HepG2 (cell line): ENCODE data around the gene SBK2. TPM values are rescaled to one million over a fixed set of nuclear protein-coding genes. Genes with fewer than 3 reads are reported as not detected.
A peak's percentile ranks its signal among the peaks of the same experiment; 100 is the strongest.

Experiments used
- ARID2 ChIP-seq: sonication (generic); formaldehyde crosslinking; IDR thresholded peaks from 2 replicates; pipeline ENCODE4 v1.8.1; 2022; ENCODE audit warnings: mild to moderate bottlenecking, missing genetic modification reagents, borderline replicate concordance
- HCFC1 ChIP-seq: fragments of 150-350 bp; IDR thresholded peaks from 2 replicates; pipeline ENCODE4 v1.6.1; 2014; ENCODE audit warnings: low read depth, low read length
- JARID2 ChIP-seq: sonication (generic); formaldehyde crosslinking; IDR thresholded peaks from 2 replicates; pipeline ENCODE4 v1.8.1; 2023; ENCODE audit warnings: missing genetic modification reagents, inconsistent platforms; ENCODE audit not compliant: insufficient replicate concordance
- KDM2A ChIP-seq: sonication (generic); formaldehyde crosslinking; IDR thresholded peaks from 2 replicates; pipeline ENCODE4 v1.4.0; 2020; ENCODE audit warnings: low read depth, missing genetic modification reagents, borderline replicate concordance
- KDM5A ChIP-seq: fragments of 200-600 bp; sonication (generic); IDR thresholded peaks from 2 replicates; pipeline ENCODE4 v1.7.0; 2018; ENCODE audit warnings: antibody characterized with exemption, mild to moderate bottlenecking, low read length, borderline replicate concordance
- MTA1 ChIP-seq: sonication (generic); formaldehyde crosslinking; IDR thresholded peaks from 2 replicates; pipeline ENCODE4 v1.4.0; 2020; ENCODE audit warnings: missing genetic modification reagents, mild to moderate bottlenecking, borderline replicate concordance
- MTA3 ChIP-seq: sonication (generic); formaldehyde crosslinking; IDR thresholded peaks from 2 replicates; pipeline ENCODE4 v1.4.0; 2020; ENCODE audit warnings: missing genetic modification reagents
- PLRG1 ChIP-seq: fragments of 450-650 bp; conservative IDR thresholded peaks from 2 replicates; pipeline ENCODE4 v1.6.1; 2016
- TAF15 ChIP-seq: fragments of 200-400 bp; formaldehyde crosslinking; IDR thresholded peaks from one replicate; pipeline ENCODE4 v1.6.1; 2018; ENCODE audit warnings: mild to moderate bottlenecking, low read depth, low read length; ENCODE audit not compliant: poor library complexity, severe bottlenecking
- ZBTB7A ChIP-seq: sonication (generic); formaldehyde crosslinking; IDR thresholded peaks from 2 replicates; pipeline ENCODE4 v1.8.0; 2022; ENCODE audit warnings: mild to moderate bottlenecking, missing genetic modification reagents
- ZBTB7B ChIP-seq: sonication (generic); formaldehyde crosslinking; IDR thresholded peaks from 2 replicates; pipeline ENCODE4 v1.4.0; 2020; ENCODE audit warnings: missing genetic modification reagents
- ZEB1 ChIP-seq: IDR thresholded peaks from 2 replicates; pipeline ENCODE4 v1.6.1; 2012; ENCODE audit warnings: mild to moderate bottlenecking, low read depth, inconsistent platforms; ENCODE audit not compliant: insufficient replicate concordance
- ZFYVE20 ChIP-seq: sonication (generic); formaldehyde crosslinking; IDR thresholded peaks from 2 replicates; pipeline ENCODE4 v1.8.0; 2023; ENCODE audit warnings: low read depth, mild to moderate bottlenecking, moderate library complexity, missing genetic modification reagents, borderline replicate concordance
- ZNF317 ChIP-seq: sonication (generic); formaldehyde crosslinking; IDR thresholded peaks from 2 replicates; pipeline ENCODE4 v1.5.0; 2020; ENCODE audit warnings: mild to moderate bottlenecking, missing genetic modification reagents
- ZNF879 ChIP-seq: sonication (generic); formaldehyde crosslinking; IDR thresholded peaks from 2 replicates; pipeline ENCODE4 v1.8.1; 2023; ENCODE audit warnings: missing genetic modification reagents
- polyA plus RNA-seq, 8 experiments: library from polyadenylated mRNA; depleted of rRNA in 3 of 8; stranded (reverse) in 7 of 8; unstranded in 1 of 8; fragments of >200 nt; fragmentation: Illumina TruSeq in 4 of 8; extraction: Trizol in 4 of 8; gene quantifications; 2 replicates each; pipeline versions ENCODE4 v1.2.1 to v1.2.3, GENCODE V29; 2011 to 2016; ENCODE audit warnings: low read depth in 4 of 8, missing spikeins in 1 of 8, mixed read lengths in 1 of 8; ENCODE audit not compliant: insufficient read depth in 1 of 8
- total RNA-seq, 5 experiments: library from RNA; depleted of rRNA; stranded (reverse); fragments of >200 nt; fragmentation: Illumina TruSeq; extraction: Trizol; gene quantifications; 2 replicates each; pipeline ENCODE4 v1.2.3, GENCODE V29; 2016; ENCODE audit warnings: low read depth in 1 of 5
- TF ChIP-seq, protein P1 (sequence below): sonication (generic); formaldehyde crosslinking; IDR thresholded peaks from 2 replicates; pipeline ENCODE4 v1.8.0; 2022; ENCODE audit warnings: missing genetic modification reagents, mild to moderate bottlenecking, moderate library complexity, borderline replicate concordance
- TF ChIP-seq, protein P2 (sequence below): sonication (generic); formaldehyde crosslinking; IDR thresholded peaks from 2 replicates; pipeline ENCODE4 v1.5.1; 2020; ENCODE audit warnings: mild to moderate bottlenecking, missing genetic modification reagents, borderline replicate concordance
- TF ChIP-seq, protein P3 (sequence below): sonication (generic); formaldehyde crosslinking; IDR thresholded peaks from 2 replicates; pipeline ENCODE4 v1.5.0; 2020; ENCODE audit warnings: mild to moderate bottlenecking, missing genetic modification reagents, moderate library complexity
- TF ChIP-seq, protein P4 (sequence below): sonication (generic); formaldehyde crosslinking; IDR thresholded peaks from 2 replicates; pipeline ENCODE4 v1.4.0; 2020; ENCODE audit warnings: missing genetic modification reagents, mild to moderate bottlenecking, borderline replicate concordance

Gene SBK2
- total and polyA plus RNA-seq, 2 of the 13 experiments (the other 11 are each of a cell fraction or from before 2014, with no cell fraction given), result 0.24 TPM; not detected in 1

DNA sequence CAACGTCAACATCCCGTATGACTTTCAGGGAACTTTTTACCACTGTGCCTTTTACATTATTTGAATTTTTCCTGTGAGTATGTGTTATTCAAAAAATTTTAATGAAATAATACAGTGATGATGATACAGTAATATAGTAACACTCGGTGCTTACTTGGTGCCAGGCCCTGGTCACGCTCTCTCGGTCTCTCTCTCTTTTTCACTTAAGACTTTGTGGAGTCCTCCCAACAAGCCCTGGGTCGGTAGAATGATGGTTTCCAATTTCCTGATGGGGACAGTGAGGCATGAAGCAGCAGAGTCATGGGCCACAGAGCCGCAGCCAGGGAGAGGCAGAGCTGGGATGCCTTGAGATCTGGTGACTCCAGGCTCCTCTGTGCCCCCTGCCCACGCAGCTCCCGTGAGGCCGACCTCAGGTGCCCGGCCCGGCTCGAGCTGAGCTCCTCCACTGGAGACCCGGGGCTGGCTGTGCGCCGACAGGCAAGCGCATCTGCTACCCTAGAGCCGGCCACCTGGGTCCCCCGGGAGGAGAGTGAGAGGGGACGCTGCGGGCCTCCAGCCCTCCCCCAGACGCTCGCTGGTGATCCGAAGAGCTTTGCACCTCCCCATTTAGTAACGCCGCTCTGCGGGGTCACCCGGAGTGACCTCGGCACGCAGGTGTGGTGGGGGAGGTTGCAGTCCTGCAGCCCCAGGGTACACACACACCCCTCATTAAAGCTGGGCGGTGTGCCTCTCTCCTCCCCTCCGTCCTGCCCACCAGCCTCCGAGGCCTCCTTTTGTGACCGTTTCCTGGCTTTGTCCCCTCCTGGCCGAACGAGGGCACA is 12.8 kb upstream of the SBK2 start (continued):
- TF ChIP-seq, protein P1, sequence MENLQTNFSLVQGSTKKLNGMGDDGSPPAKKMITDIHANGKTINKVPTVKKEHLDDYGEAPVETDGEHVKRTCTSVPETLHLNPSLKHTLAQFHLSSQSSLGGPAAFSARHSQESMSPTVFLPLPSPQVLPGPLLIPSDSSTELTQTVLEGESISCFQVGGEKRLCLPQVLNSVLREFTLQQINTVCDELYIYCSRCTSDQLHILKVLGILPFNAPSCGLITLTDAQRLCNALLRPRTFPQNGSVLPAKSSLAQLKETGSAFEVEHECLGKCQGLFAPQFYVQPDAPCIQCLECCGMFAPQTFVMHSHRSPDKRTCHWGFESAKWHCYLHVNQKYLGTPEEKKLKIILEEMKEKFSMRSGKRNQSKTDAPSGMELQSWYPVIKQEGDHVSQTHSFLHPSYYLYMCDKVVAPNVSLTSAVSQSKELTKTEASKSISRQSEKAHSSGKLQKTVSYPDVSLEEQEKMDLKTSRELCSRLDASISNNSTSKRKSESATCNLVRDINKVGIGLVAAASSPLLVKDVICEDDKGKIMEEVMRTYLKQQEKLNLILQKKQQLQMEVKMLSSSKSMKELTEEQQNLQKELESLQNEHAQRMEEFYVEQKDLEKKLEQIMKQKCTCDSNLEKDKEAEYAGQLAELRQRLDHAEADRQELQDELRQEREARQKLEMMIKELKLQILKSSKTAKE (CRISPR knock-in tag), result no peak
- TF ChIP-seq, protein P2, sequence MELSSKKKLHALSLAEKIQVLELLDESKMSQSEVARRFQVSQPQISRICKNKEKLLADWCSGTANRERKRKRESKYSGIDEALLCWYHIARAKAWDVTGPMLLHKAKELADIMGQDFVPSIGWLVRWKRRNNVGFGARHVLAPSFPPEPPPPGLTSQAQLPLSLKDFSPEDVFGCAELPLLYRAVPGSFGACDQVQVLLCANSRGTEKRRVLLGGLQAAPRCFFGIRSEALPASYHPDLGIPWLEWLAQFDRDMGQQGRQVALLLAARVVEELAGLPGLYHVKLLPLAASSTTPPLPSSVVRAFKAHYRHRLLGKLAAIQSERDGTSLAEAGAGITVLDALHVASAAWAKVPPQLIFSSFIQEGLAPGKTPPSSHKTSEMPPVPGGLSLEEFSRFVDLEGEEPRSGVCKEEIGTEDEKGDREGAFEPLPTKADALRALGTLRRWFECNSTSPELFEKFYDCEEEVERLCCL, result no peak
- TF ChIP-seq JARID2 (no peak), MTA1 (CRISPR knock-in tag) (peak; percentile 54; the same call in 1 of the 2 replicates), MTA3 (CRISPR knock-in tag) (no peak), ZBTB7A (CRISPR knock-in tag) (no peak), TAF15 (no peak), KDM5A (no peak), ZFYVE20 (CRISPR knock-in tag) (no peak), ZNF879 (CRISPR knock-in tag) (no peak), ZEB1 (no peak), ZBTB7B (no peak; the same call in 1 of the 2 replicates), ARID2 (CRISPR knock-in tag) (no peak), ZNF317 (CRISPR knock-in tag) (no peak), PLRG1 (no peak), KDM2A (CRISPR knock-in tag) (peak; percentile 64; the same call in 1 of the 2 replicates), HCFC1 (no peak)
- TF ChIP-seq, protein P3, sequence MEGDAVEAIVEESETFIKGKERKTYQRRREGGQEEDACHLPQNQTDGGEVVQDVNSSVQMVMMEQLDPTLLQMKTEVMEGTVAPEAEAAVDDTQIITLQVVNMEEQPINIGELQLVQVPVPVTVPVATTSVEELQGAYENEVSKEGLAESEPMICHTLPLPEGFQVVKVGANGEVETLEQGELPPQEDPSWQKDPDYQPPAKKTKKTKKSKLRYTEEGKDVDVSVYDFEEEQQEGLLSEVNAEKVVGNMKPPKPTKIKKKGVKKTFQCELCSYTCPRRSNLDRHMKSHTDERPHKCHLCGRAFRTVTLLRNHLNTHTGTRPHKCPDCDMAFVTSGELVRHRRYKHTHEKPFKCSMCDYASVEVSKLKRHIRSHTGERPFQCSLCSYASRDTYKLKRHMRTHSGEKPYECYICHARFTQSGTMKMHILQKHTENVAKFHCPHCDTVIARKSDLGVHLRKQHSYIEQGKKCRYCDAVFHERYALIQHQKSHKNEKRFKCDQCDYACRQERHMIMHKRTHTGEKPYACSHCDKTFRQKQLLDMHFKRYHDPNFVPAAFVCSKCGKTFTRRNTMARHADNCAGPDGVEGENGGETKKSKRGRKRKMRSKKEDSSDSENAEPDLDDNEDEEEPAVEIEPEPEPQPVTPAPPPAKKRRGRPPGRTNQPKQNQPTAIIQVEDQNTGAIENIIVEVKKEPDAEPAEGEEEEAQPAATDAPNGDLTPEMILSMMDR (CRISPR knock-in tag), result 0 out of 2 replicates have a peak, but pooled peaks have one; percentile 28
- TF ChIP-seq, protein P4, sequence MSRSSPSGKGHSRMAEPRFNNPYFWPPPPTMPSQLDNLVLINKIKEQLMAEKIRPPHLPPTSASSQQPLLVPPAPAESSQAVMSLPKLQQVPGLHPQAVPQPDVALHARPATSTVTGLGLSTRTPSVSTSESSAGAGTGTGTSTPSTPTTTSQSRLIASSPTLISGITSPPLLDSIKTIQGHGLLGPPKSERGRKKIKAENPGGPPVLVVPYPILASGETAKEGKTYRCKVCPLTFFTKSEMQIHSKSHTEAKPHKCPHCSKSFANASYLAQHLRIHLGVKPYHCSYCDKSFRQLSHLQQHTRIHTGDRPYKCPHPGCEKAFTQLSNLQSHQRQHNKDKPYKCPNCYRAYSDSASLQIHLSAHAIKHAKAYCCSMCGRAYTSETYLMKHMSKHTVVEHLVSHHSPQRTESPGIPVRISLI (CRISPR knock-in tag), result peak; percentile 88; the same call in 1 of the 2 replicates
